Neural cell (in vitro differentiated cells): ENCODE measurements around the gene PIBF1. TPM values are rescaled to one million over a fixed set of nuclear protein-coding genes. Genes with fewer than 3 reads are reported as not detected.
"Not testable (repeated sequence)": the region's sequence is repeated elsewhere in the genome, so short reads cannot be mapped to it uniquely, and the experiment has no call there.

Source experiments
- H2AFZ ChIP-seq: fragments of 200-600, 300-800 bp; sonication (generic), shearing (Covaris generic); 2 replicates; pipeline ENCODE4 v1.6.0; 2014; ENCODE audit warnings: low read depth, mild to moderate bottlenecking, antibody characterized with exemption, low read length, moderate library complexity
- H3F3A ChIP-seq: fragments of 200-600 bp; shearing (Covaris generic); 2 replicates; pipeline ENCODE4 v1.6.1; 2016; ENCODE audit warnings: mild to moderate bottlenecking, moderate library complexity, mixed read lengths, antibody characterized with exemption, low read length; ENCODE audit not compliant: insufficient read depth, poor library complexity, severe bottlenecking
- H3K27ac ChIP-seq: fragments of 200-600, 300-800 bp; sonication (generic), shearing (Covaris generic); 2 replicates; pipeline ENCODE4 v1.5.1; 2014; ENCODE audit warnings: mild to moderate bottlenecking, low read length, moderate library complexity
- H3K27me3 ChIP-seq: fragments of 300-800, 200-600 bp; sonication (generic), shearing (Covaris generic); 2 replicates; pipeline ENCODE4 v1.6.0; 2014; ENCODE audit warnings: mild to moderate bottlenecking, low read depth, low read length, moderate library complexity; ENCODE audit not compliant: insufficient read depth
- H3K36me3 ChIP-seq: fragments of 300-800, 200-600 bp; sonication (generic), shearing (Covaris generic); 2 replicates; pipeline ENCODE4 v1.5.1; 2014; ENCODE audit warnings: mild to moderate bottlenecking, antibody characterized with exemption, low read length, moderate library complexity; ENCODE audit not compliant: insufficient read depth
- H3K4me2 ChIP-seq: fragments of 300-800, 200-600 bp; sonication (generic), shearing (Covaris generic); 2 replicates; pipeline ENCODE4 v1.6.0; 2014; ENCODE audit warnings: mild to moderate bottlenecking, low read length
- H3K4me3 ChIP-seq: fragments of 300-800, 200-600 bp; sonication (generic), shearing (Covaris generic); 2 replicates; pipeline ENCODE4 v1.5.1; 2014; ENCODE audit warnings: mild to moderate bottlenecking, low read length, moderate library complexity
- H3K79me2 ChIP-seq: fragments of 200-600 bp; shearing (Covaris generic); replicated peaks from 2 replicates; pipeline ENCODE4 v1.6.0; 2014; ENCODE audit warnings: mild to moderate bottlenecking, low read length, moderate library complexity; ENCODE audit not compliant: insufficient read depth
- H3K9ac ChIP-seq: fragments of 300-800, 200-600 bp; sonication (generic), shearing (Covaris generic); 2 replicates; pipeline ENCODE4 v1.6.1; 2016; ENCODE audit warnings: mild to moderate bottlenecking, low read length, mixed read lengths
- H3K9me2 ChIP-seq: fragments of 200-600 bp; shearing (Covaris generic); 2 replicates; pipeline ENCODE4 v1.6.1; 2016; ENCODE audit warnings: mild to moderate bottlenecking, low read length, mixed read lengths; ENCODE audit not compliant: insufficient read depth
- H3K9me3 ChIP-seq: fragments of 200-600, 300-800 bp; sonication (generic), shearing (Covaris generic); 2 replicates; pipeline ENCODE4 v1.6.1; 2016; ENCODE audit warnings: mild to moderate bottlenecking, mixed run types, low read length, moderate library complexity, mixed read lengths
- H4K20me1 ChIP-seq: fragments of 200-600 bp; shearing (Covaris generic); 2 replicates; pipeline ENCODE4 v1.6.1; 2016; ENCODE audit warnings: mild to moderate bottlenecking, mixed run types; ENCODE audit not compliant: insufficient read depth
- EP300 ChIP-seq: fragments of 450-650 bp; conservative IDR thresholded peaks from 2 replicates; pipeline ENCODE4 v1.6.1; 2014; ENCODE audit warnings: antibody characterized with exemption, mild to moderate bottlenecking, moderate library complexity; ENCODE audit not compliant: poor library complexity, severe bottlenecking
- EZH2 ChIP-seq: fragments of 200-600, 300-800 bp; shearing (Covaris generic), sonication (generic); IDR thresholded peaks from 2 replicates; pipeline ENCODE4 v1.6.1; 2014; ENCODE audit warnings: antibody characterized with exemption, low read length, borderline replicate concordance, mild to moderate bottlenecking; ENCODE audit not compliant: insufficient read depth, poor library complexity, severe bottlenecking
- MXI1 ChIP-seq: fragments of 450-650 bp; conservative IDR thresholded peaks from 2 replicates; pipeline ENCODE4 v1.6.1; 2014; ENCODE audit warnings: antibody characterized with exemption, mild to moderate bottlenecking; ENCODE audit not compliant: poor library complexity, severe bottlenecking
- POLR2AphosphoS5 ChIP-seq: IDR thresholded peaks from 2 replicates; pipeline ENCODE4 v1.6.1; 2012
- RAD21 ChIP-seq: fragments of 450-650 bp; conservative IDR thresholded peaks from 2 replicates; pipeline ENCODE4 v1.6.1; 2014; ENCODE audit warnings: antibody characterized with exemption, mild to moderate bottlenecking, moderate library complexity
- SMC3 ChIP-seq: fragments of 450-650 bp; conservative IDR thresholded peaks from 2 replicates; pipeline ENCODE4 v1.6.1; 2014; ENCODE audit warnings: antibody characterized with exemption, mild to moderate bottlenecking, moderate library complexity; ENCODE audit not compliant: poor library complexity
- TAF1 ChIP-seq: IDR thresholded peaks from 2 replicates; pipeline ENCODE4 v1.6.1; 2012; ENCODE audit warnings: low read depth
- polyA plus RNA-seq: library from polyadenylated mRNA; depleted of rRNA; stranded (reverse); fragments of >200 nt; gene quantifications from 2 replicates; pipeline ENCODE4 v1.2.3, GENCODE V29; 2014
- TF ChIP-seq, protein P1 (sequence below): fragments of 450-650 bp; IDR thresholded peaks from 2 replicates; pipeline ENCODE4 v1.5.1; 2014; ENCODE audit warnings: antibody characterized with exemption, mild to moderate bottlenecking, moderate library complexity; ENCODE audit not compliant: poor library complexity, severe bottlenecking
- TF ChIP-seq, protein P2 (sequence below): IDR thresholded peaks from 2 replicates; pipeline ENCODE4 v1.6.1; 2012; ENCODE audit warnings: borderline replicate concordance

PIBF1 gene
- polyA plus RNA-seq, 1 donor from 2014 or later, result 42.4 TPM

DNA sequence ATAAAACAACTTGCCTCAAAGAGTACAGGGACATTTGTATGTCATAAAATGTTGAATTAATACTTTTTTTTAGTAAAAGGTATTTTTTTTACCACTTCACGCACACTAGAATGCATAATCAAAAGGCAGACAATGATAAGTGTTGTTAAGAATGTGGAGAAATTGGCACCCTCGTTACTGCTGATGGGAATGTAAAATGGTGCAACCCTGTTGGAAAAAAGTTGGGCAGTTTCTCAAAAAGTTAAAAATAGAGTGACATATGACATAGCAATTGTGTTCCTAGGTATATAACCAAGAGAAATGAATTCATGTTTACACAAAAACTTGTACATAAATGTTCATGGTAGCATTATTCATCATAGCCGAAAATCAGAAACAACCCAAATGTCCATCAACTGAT lies 109.5 kb downstream of the PIBF1 start:
- TF ChIP-seq, protein P1, sequence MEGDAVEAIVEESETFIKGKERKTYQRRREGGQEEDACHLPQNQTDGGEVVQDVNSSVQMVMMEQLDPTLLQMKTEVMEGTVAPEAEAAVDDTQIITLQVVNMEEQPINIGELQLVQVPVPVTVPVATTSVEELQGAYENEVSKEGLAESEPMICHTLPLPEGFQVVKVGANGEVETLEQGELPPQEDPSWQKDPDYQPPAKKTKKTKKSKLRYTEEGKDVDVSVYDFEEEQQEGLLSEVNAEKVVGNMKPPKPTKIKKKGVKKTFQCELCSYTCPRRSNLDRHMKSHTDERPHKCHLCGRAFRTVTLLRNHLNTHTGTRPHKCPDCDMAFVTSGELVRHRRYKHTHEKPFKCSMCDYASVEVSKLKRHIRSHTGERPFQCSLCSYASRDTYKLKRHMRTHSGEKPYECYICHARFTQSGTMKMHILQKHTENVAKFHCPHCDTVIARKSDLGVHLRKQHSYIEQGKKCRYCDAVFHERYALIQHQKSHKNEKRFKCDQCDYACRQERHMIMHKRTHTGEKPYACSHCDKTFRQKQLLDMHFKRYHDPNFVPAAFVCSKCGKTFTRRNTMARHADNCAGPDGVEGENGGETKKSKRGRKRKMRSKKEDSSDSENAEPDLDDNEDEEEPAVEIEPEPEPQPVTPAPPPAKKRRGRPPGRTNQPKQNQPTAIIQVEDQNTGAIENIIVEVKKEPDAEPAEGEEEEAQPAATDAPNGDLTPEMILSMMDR, result no peak
- no peak for TF ChIP-seq TAF1
- no peak for TF ChIP-seq EP300
- no peak for TF ChIP-seq SMC3
- TF ChIP-seq POLR2AphosphoS5, result no peak
- TF ChIP-seq EZH2, result no peak
- no peak for TF ChIP-seq RAD21
- no peak for TF ChIP-seq MXI1
- TF ChIP-seq, protein P2, sequence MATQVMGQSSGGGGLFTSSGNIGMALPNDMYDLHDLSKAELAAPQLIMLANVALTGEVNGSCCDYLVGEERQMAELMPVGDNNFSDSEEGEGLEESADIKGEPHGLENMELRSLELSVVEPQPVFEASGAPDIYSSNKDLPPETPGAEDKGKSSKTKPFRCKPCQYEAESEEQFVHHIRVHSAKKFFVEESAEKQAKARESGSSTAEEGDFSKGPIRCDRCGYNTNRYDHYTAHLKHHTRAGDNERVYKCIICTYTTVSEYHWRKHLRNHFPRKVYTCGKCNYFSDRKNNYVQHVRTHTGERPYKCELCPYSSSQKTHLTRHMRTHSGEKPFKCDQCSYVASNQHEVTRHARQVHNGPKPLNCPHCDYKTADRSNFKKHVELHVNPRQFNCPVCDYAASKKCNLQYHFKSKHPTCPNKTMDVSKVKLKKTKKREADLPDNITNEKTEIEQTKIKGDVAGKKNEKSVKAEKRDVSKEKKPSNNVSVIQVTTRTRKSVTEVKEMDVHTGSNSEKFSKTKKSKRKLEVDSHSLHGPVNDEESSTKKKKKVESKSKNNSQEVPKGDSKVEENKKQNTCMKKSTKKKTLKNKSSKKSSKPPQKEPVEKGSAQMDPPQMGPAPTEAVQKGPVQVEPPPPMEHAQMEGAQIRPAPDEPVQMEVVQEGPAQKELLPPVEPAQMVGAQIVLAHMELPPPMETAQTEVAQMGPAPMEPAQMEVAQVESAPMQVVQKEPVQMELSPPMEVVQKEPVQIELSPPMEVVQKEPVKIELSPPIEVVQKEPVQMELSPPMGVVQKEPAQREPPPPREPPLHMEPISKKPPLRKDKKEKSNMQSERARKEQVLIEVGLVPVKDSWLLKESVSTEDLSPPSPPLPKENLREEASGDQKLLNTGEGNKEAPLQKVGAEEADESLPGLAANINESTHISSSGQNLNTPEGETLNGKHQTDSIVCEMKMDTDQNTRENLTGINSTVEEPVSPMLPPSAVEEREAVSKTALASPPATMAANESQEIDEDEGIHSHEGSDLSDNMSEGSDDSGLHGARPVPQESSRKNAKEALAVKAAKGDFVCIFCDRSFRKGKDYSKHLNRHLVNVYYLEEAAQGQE, result no peak
- Histone ChIP-seq H3K4me2 (no peak overlapping the region), H3K9me3 (no peaks in the 10 kb centered on the region), H3K9me2 (no peaks in the 10 kb centered on the region), H4K20me1 (no peaks in the 10 kb centered on the region), H3K27me3 (no peaks in the 10 kb centered on the region), H3K27ac (no peak overlapping the region), H3K36me3 (peaks cover 8% of the 10 kb centered on the region), H3K9ac (no peak overlapping the region), H3K4me3 (no peak overlapping the region), H3F3A (no peaks in the 10 kb centered on the region), H3K79me2 (no peaks in the 10 kb centered on the region), H2AFZ (no peak overlapping the region)

DNA sequence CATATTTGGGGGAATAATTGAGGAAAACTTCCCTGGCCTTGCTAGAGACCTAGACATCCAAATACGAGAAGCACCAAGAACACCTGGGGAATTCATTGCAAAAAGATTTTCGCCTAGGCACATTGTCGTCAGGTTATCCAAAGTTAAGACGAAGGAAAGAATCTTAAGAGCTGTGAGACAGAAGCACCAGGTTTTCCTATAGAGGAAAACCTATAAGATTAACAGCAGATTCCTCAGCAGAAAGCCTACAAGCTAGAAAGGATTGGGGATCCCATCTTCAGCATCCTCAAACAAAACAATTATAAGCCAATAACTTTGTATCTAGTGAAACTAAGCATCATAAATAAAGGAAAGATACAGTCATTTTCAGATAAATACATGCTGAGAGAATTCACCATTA lies 114.9 kb downstream of the PIBF1 start:
- no peaks in the 10 kb centered on the region for H3K27me3 ChIP-seq
- no peaks in the 10 kb centered on the region for H3K9me2 ChIP-seq
- no peaks in the 10 kb centered on the region for H3F3A ChIP-seq
- H2AFZ ChIP-seq, result no peak overlapping the region
- H3K9ac ChIP-seq, result no peak overlapping the region
- H3K4me3 ChIP-seq, result no peak overlapping the region
- TF ChIP-seq, protein P2, result no peak
- TF ChIP-seq POLR2AphosphoS5 (no peak), TAF1 (no peak), SMC3 (no peak), RAD21 (no peak), EZH2 (no peak), EP300 (no peak), MXI1 (no peak)
- TF ChIP-seq, protein P1, result no peak
- no peak overlapping the region for H3K27ac ChIP-seq
- H3K36me3 ChIP-seq, result peaks cover 11% of the 10 kb centered on the region
- H3K79me2 ChIP-seq, result no peaks in the 10 kb centered on the region
- H3K4me2 ChIP-seq, result no peak overlapping the region
- no peaks in the 10 kb centered on the region for H4K20me1 ChIP-seq
- H3K9me3 ChIP-seq, result no peaks in the 10 kb centered on the region

DNA sequence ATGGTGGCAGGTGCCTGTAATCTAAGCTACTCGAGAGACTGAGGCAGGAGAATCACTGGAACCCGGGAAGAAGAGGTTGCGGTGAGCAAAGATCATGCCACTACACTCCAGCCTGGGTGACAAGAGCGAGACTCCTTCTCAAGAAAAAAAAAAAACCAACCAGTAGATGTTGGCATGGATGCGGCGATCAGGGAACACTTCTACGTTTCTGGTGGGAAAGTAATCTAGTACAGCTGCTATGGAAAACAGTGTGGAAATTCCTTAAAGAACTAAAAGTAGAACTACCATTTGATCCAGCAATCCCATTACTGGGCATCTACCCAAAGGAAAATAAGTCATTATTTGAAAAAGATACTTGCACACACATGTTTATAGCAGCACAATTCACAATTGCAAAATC lies 119.6 kb downstream of the PIBF1 start:
- H3K27me3 ChIP-seq, H3K4me3 ChIP-seq, H3K9ac ChIP-seq, H3K27ac ChIP-seq, H2AFZ ChIP-seq, H3K9me2 ChIP-seq, H3F3A ChIP-seq, H3K9me3 ChIP-seq, H3K79me2 ChIP-seq, H3K4me2 ChIP-seq, H4K20me1 ChIP-seq, H3K36me3 ChIP-seq: not testable (repeated sequence)
